Spleen (tissue), 11 donors: ENCODE data around the gene CERCAM. TPM values are rescaled to one million over a fixed set of nuclear protein-coding genes. Genes with fewer than 3 reads are reported as not detected.

Experiments
- DNase-seq: peaks from one replicate; pipeline ENCODE4 v3.0.0-alpha.2; 2020
- H3K27ac ChIP-seq, 8 donors: fragments of 200-600 bp; sonication (generic) in 7 of 8; 1 replicate in 4 of 8; 2 replicates in 4 of 8; pipeline versions ENCODE4 v1.5.0 to v1.8.0; 2016 to 2021; ENCODE audit warnings: inconsistent platforms in 4 of 8, mild to moderate bottlenecking in 4 of 8, moderate library complexity in 1 of 8
- H3K27me3 ChIP-seq, 7 donors: fragments of 200-600 bp; sonication (generic) in 6 of 7; replicated peaks in 1 of 7; 1 replicate in 4 of 7; 2 replicates in 3 of 7; pipeline versions ENCODE4 v1.5.0 to v1.8.0; 2016 to 2021; ENCODE audit warnings: inconsistent platforms in 3 of 7, mild to moderate bottlenecking in 1 of 7
- H3K36me3 ChIP-seq, 6 donors: fragments of 200-600 bp; sonication (generic) in 5 of 6; 1 replicate in 4 of 6; 2 replicates in 2 of 6; pipeline versions ENCODE4 v1.5.0 to v1.8.0; 2016 to 2021; ENCODE audit warnings: inconsistent platforms in 2 of 6
- H3K4me1 ChIP-seq, 6 donors: fragments of 200-600 bp; sonication (generic) in 5 of 6; 1 replicate in 3 of 6; 2 replicates in 3 of 6; pipeline versions ENCODE4 v1.5.0 to v1.8.0; 2016 to 2021; ENCODE audit warnings: inconsistent platforms in 3 of 6
- H3K4me3 ChIP-seq, 8 donors: fragments of 200-600 bp; sonication (generic) in 7 of 8; 1 replicate in 4 of 8; 2 replicates in 4 of 8; pipeline versions ENCODE4 v1.5.0 to v1.8.0; 2016 to 2021; ENCODE audit warnings: inconsistent platforms in 4 of 8, mild to moderate bottlenecking in 4 of 8, moderate library complexity in 2 of 8
- H3K9me3 ChIP-seq, 8 donors: fragments of 200-600 bp; sonication (generic) in 7 of 8; 1 replicate in 4 of 8; 2 replicates in 4 of 8; pipeline versions ENCODE4 v1.5.0 to v1.8.0; 2016 to 2021; ENCODE audit warnings: inconsistent platforms in 4 of 8
- POLR2A ChIP-seq, 3 donors: fragments of 450-650 bp; IDR thresholded peaks; one replicate each; pipeline ENCODE4 v1.5.1; 2017; ENCODE audit warnings: antibody characterized with exemption in 3 of 3, mild to moderate bottlenecking in 1 of 3
- POLR2AphosphoS5 ChIP-seq, 3 donors: sonication (generic); formaldehyde crosslinking; IDR thresholded peaks; one replicate each; pipeline ENCODE4 v1.5.1; 2017; ENCODE audit warnings: antibody characterized with exemption in 3 of 3
- WGBS, 5 donors: extraction: QIAGEN DNeasy Blood & Tissue Kit in 3 of 5; methylation state at CpG; one replicate each; pipeline versions ENCODE4 v1.1.5 to v1.1.7; 2013 to 2018; 5-methylcytosine and 5-hydroxymethylcytosine counted together
- intact Hi-C: fragments of 100-400 bp; cut with DNase I; formaldehyde crosslinking; loops from one replicate; pipeline ENCODE4 v1.15.0; 2023; ENCODE audit warnings: low total_unique reads
- microRNA-seq, 3 donors: library from miRNA; unstranded; fragments of <30 nt; microRNA quantifications; one replicate each; pipeline versions ENCODE4 to v1.1.0, GENCODE V29; 2019 to 2020
- polyA plus RNA-seq, 3 donors: library from polyadenylated mRNA; stranded (reverse); fragments of 200-250 nt; gene quantifications; one replicate each; pipeline ENCODE4 v1.2.1, GENCODE V29; 2013
- total RNA-seq, 7 donors: library from RNA; depleted of rRNA in 3 of 7; stranded (reverse); fragments of >200 nt in 3 of 7; fragmentation: NEBNext Ultra II Directional in 4 of 7; extraction: Animal tissue kit (Norgen Biotek cat#: 25700) in 4 of 7; gene quantifications; one replicate each; pipeline versions ENCODE4 v1.1.0 to v1.2.1, GENCODE V29; 2016 to 2021
- TF ChIP-seq, protein P1 (sequence below), 11 experiments: fragments of 200-600 bp in 7 of 11; fragments of 450-650 bp in 4 of 11; sonication (generic) in 4 of 11; IDR thresholded peaks in 8 of 11; conservative IDR thresholded peaks in 3 of 11; 1 replicate in 7 of 11; 2 replicates in 4 of 11; pipeline versions ENCODE4 v1.4.0 to v1.8.0; 2016 to 2021; ENCODE audit warnings: antibody characterized with exemption in 11 of 11, inconsistent platforms in 4 of 11, mild to moderate bottlenecking in 1 of 11
- donor health status: healthy with polysubstance abuse.
- donor health status: DM: no; HTN: no; CAD: no; lungs with moderate emphysema.
- donor health status: DM: no; HTN: no; CAD: no.
- donor health status: Bipolar disorder and iron deficiency.
- donor health status: healthy.
- donor health status: DM: no; HTN: no; CAD: no.
- donor health status: DM: yes; HTN: yes; CAD: no.

Gene CERCAM
- total and polyA plus RNA-seq, 10 donors = 3.8 to 22.7 (median 8.8) TPM

GRCh38 chr9:128485414-128485855, 64.8 kb downstream of the CERCAM start:
- intact Hi-C loops = no loop called here
- Histone ChIP-seq H3K36me3 (peaks cover 0 to 100% (median 89%) of the 10 kb centered on the region in 6 donors), H3K4me1 (no peaks in the 10 kb centered on the region), H3K4me3 (no peak overlapping the region), H3K9me3 (no peaks in the 10 kb centered on the region), H3K27ac (no peak overlapping the region), H3K27me3 (no peaks in the 10 kb centered on the region)
- WGBS, 5 donors = 83 to 92% (median 89%) methylated on average over 7 of the region's 7 CpGs
- DNase-seq = no peak
- TF ChIP-seq POLR2AphosphoS5 (IDR thresholded peaks at IDR 0.05) (no peak), POLR2A (IDR thresholded peaks at IDR 0.05) (no peak)
- TF ChIP-seq, protein P1, sequence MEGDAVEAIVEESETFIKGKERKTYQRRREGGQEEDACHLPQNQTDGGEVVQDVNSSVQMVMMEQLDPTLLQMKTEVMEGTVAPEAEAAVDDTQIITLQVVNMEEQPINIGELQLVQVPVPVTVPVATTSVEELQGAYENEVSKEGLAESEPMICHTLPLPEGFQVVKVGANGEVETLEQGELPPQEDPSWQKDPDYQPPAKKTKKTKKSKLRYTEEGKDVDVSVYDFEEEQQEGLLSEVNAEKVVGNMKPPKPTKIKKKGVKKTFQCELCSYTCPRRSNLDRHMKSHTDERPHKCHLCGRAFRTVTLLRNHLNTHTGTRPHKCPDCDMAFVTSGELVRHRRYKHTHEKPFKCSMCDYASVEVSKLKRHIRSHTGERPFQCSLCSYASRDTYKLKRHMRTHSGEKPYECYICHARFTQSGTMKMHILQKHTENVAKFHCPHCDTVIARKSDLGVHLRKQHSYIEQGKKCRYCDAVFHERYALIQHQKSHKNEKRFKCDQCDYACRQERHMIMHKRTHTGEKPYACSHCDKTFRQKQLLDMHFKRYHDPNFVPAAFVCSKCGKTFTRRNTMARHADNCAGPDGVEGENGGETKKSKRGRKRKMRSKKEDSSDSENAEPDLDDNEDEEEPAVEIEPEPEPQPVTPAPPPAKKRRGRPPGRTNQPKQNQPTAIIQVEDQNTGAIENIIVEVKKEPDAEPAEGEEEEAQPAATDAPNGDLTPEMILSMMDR (IDR thresholded peaks at IDR 0.05 in 8 of 11, conservative IDR thresholded peaks at IDR 0.05 in 3 of 11) = no peak

DNA sequence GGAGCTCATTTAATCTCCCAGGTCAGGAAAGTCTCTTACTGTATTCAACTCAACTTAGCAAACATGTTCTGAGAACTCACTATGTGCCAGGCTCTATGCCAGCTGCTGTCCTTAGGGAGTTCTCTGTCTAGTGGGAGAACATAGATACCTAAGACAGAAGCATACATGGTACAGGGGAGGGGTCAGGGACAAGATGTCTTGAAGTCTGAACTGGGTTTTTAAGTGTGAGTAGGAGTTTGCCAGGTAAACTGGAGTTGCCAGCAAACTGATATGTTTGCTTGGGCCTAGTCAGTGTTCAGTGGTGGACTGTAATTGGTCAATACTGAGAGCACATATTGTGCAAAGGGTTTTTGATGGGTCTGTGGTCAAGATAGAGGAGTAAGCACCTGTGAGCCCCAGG, 65.5 kb downstream of the CERCAM start:
- no peak for DNase-seq
- Histone ChIP-seq H3K27me3 (no peaks in the 10 kb centered on the region), H3K9me3 (no peaks in the 10 kb centered on the region), H3K4me3 (no peak overlapping the region), H3K4me1 (no peaks in the 10 kb centered on the region), H3K36me3 (peaks cover 0 to 100% (median 87%) of the 10 kb centered on the region in 6 donors), H3K27ac (no peak overlapping the region)
- TF ChIP-seq POLR2AphosphoS5 (IDR thresholded peaks at IDR 0.05) = no peak
- no peak for TF ChIP-seq POLR2A (IDR thresholded peaks at IDR 0.05)
- TF ChIP-seq, protein P1 (IDR thresholded peaks at IDR 0.05 in 8 of 11, conservative IDR thresholded peaks at IDR 0.05 in 3 of 11) = no peak
- intact Hi-C loops = no loop called here

Small RNAs within 50 kb of the gene (microRNA-seq; reads per million reads assigned to microRNA genes)
- gene MIR219B = 0 reads per million in 3 donors

Other genes with a start within 250 kb of the CERCAM start
- 10 to 100 TPM; 61.9 to 98.2 (median 89.2) TPM for gene CIZ1, start 229.3 kb upstream of the CERCAM start, total RNA-seq
- gene CIZ1, start 229.3 kb upstream of the CERCAM start, polyA plus RNA-seq = 10 to 100 TPM; 24.7 to 50.0 (median 34.5) TPM
- 1 to 10 TPM in 6 of 7 donors, under 1 TPM in 1; 0.42 to 3.6 (median 2.1) TPM for gene DNM1, start 217.5 kb upstream of the CERCAM start, total RNA-seq
- 1 to 10 TPM; 1.2 to 1.3 (median 1.3) TPM for gene DNM1, start 217.5 kb upstream of the CERCAM start, polyA plus RNA-seq
- 10 to 100 TPM; 56.1 to 79.0 (median 68.0) TPM for gene GOLGA2, start 144.8 kb upstream of the CERCAM start, total RNA-seq
- gene GOLGA2, start 144.8 kb upstream of the CERCAM start, polyA plus RNA-seq = 10 to 100 TPM; 15.5 to 39.4 (median 28.0) TPM
- 10 to 100 TPM in 6 of 7 donors, 1 to 10 TPM in 1; 8.4 to 19.1 (median 13.6) TPM for gene SWI5, start 144.6 kb upstream of the CERCAM start, total RNA-seq
- 10 to 100 TPM; 15.6 to 23.4 (median 23.0) TPM for gene SWI5, start 144.6 kb upstream of the CERCAM start, polyA plus RNA-seq
- gene TRUB2, start 98.4 kb upstream of the CERCAM start, total RNA-seq = 10 to 100 TPM in 5 of 7 donors, 1 to 10 TPM in 2; 9.0 to 19.2 (median 16.3) TPM
- 10 to 100 TPM; 11.8 to 15.3 (median 14.1) TPM for gene TRUB2, start 98.4 kb upstream of the CERCAM start, polyA plus RNA-seq
- 10 to 100 TPM; 23.9 to 53.8 (median 37.3) TPM for gene COQ4, start 98.0 kb upstream of the CERCAM start, total RNA-seq
- 10 to 100 TPM; 39.2 to 63.7 (median 54.7) TPM for gene COQ4, start 98.0 kb upstream of the CERCAM start, polyA plus RNA-seq
- gene SLC27A4, start 80.3 kb upstream of the CERCAM start, total RNA-seq = 10 to 100 TPM in 6 of 7 donors, 1 to 10 TPM in 1; 9.6 to 14.2 (median 11.8) TPM
- gene SLC27A4, start 80.3 kb upstream of the CERCAM start, polyA plus RNA-seq = 10 to 100 TPM in 1 of 3 donors, 1 to 10 TPM in 2; 8.4 to 15.5 (median 8.5) TPM
- 10 to 100 TPM; 32.9 to 58.1 (median 43.8) TPM for gene URM1, start 49.5 kb upstream of the CERCAM start, total RNA-seq
- gene URM1, start 49.5 kb upstream of the CERCAM start, polyA plus RNA-seq = 10 to 100 TPM; 28.1 to 47.9 (median 47.9) TPM
- 10 to 100 TPM; 25.4 to 37.5 (median 30.9) TPM for gene ODF2, start 35.1 kb downstream of the CERCAM start, total RNA-seq
- 10 to 100 TPM; 13.4 to 16.5 (median 15.2) TPM for gene ODF2, start 35.1 kb downstream of the CERCAM start, polyA plus RNA-seq
- 10 to 100 TPM; 20.8 to 31.2 (median 25.8) TPM for gene GLE1, start 83.9 kb downstream of the CERCAM start, total RNA-seq
- 10 to 100 TPM; 14.3 to 15.1 (median 14.7) TPM for gene GLE1, start 83.9 kb downstream of the CERCAM start, polyA plus RNA-seq
- gene SPTAN1, start 131.7 kb downstream of the CERCAM start, total RNA-seq = 100 to 1,000 TPM; 228 to 386 (median 292) TPM
- 100 to 1,000 TPM in 2 of 3 donors, 10 to 100 TPM in 1; 83.4 to 147 (median 118) TPM for gene SPTAN1, start 131.7 kb downstream of the CERCAM start, polyA plus RNA-seq
- 10 to 100 TPM; 19.0 to 38.0 (median 25.8) TPM for gene DYNC2I2, start 236.0 kb downstream of the CERCAM start, total RNA-seq
- 10 to 100 TPM; 40.6 to 61.6 (median 53.8) TPM for gene DYNC2I2, start 236.0 kb downstream of the CERCAM start, polyA plus RNA-seq